ENCODE results near the gene EME2.

EME2 gene

GRCh38 chr16:1823821-1824220 lies 51.2 kb downstream of the EME2 start:
- Histone ChIP-seq H3K4me1 (ENCODE audit: control insufficient read depth, insufficient read depth, low read length, poor library complexity, severe bottlenecking) (no peaks in the 10 kb centered on the region), H3K36me3 (ENCODE audit: control insufficient read depth, insufficient read depth, low read length) (peaks cover 26% of the 10 kb centered on the region), H3K4me3 (ENCODE audit: extremely low read depth, insufficient read depth, low read length, poor library complexity, severe bottlenecking) (no peak overlapping the region), H3K27ac (ENCODE audit: low read depth, low read length, severe bottlenecking) (no peak overlapping the region), H3K9me3 (ENCODE audit: control insufficient read depth, low read length) (no peaks in the 10 kb centered on the region)
- WGBS, 2 experiments (ENCODE audit: insufficient coverage in 2 of 2), result 47 to 68% methylated on average over 6 to 8 of the region's 9 CpGs

- Histone ChIP-seq H3K9me3 (ENCODE audit: control insufficient read depth, low read length) (no peaks in the 10 kb centered on the region), H3K36me3 (ENCODE audit: control insufficient read depth, insufficient read depth, low read length) (peaks cover 35% of the 10 kb centered on the region), H3K27ac (ENCODE audit: low read depth, low read length, severe bottlenecking) (no peak overlapping the region), H3K4me3 (ENCODE audit: extremely low read depth, insufficient read depth, low read length, poor library complexity, severe bottlenecking) (peak overlapping the region; percentile 94), H3K4me1 (ENCODE audit: control insufficient read depth, insufficient read depth, low read length, poor library complexity, severe bottlenecking) (peaks cover 4% of the 10 kb centered on the region)
- WGBS, 2 experiments (ENCODE audit: insufficient coverage in 2 of 2), result 89% methylated on average over 13 to 14 of the region's 15 CpGs
Observed at GRCh38 chr16:1825381-1825863, 52.8 kb downstream of the EME2 start.
